ENCODE data around the gene TET3.
A peak's percentile ranks its signal among the peaks of the same experiment; 100 is the strongest.

The TET3 gene

DNA sequence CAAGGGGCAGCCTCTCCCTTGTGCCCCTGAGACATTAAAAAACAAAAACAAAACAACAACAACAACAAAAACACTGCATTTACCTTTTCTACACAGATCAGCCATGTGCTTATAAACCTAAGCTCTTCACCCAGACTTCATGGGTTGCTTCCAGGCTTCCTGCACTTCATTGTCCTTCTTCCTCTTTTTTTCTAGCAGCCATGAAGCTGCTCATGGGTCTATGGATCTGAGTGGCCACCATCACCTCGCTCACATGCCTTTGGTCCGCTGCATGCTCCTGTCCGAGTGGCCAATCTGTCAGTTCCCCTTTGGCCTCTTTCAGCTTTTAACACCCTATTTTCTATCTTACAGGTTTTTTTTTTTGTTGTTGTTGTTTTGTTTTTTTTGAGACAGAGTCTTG lies 9.0 kb upstream of the TET3 start:
- H3K4me2 ChIP-seq (ENCODE audit: low read length): no peak overlapping the region
- H3K4me1 ChIP-seq: peaks cover 13% of the 10 kb centered on the region
- TF ChIP-seq, protein P1, sequence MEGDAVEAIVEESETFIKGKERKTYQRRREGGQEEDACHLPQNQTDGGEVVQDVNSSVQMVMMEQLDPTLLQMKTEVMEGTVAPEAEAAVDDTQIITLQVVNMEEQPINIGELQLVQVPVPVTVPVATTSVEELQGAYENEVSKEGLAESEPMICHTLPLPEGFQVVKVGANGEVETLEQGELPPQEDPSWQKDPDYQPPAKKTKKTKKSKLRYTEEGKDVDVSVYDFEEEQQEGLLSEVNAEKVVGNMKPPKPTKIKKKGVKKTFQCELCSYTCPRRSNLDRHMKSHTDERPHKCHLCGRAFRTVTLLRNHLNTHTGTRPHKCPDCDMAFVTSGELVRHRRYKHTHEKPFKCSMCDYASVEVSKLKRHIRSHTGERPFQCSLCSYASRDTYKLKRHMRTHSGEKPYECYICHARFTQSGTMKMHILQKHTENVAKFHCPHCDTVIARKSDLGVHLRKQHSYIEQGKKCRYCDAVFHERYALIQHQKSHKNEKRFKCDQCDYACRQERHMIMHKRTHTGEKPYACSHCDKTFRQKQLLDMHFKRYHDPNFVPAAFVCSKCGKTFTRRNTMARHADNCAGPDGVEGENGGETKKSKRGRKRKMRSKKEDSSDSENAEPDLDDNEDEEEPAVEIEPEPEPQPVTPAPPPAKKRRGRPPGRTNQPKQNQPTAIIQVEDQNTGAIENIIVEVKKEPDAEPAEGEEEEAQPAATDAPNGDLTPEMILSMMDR (IDR thresholded peaks at IDR 0.05): no peak
- no peaks in the 10 kb centered on the region for H3K36me3 ChIP-seq (ENCODE audit: control insufficient read depth, insufficient read depth, low read length)
- H2AFZ ChIP-seq: no peak overlapping the region
- no peaks in the 10 kb centered on the region for H3K27me3 ChIP-seq (ENCODE audit: control insufficient read depth, insufficient read depth, low read length)
- H3K9me3 ChIP-seq (ENCODE audit: control insufficient read depth, low read length): no peaks in the 10 kb centered on the region
- no peak overlapping the region for H3K4me3 ChIP-seq (ENCODE audit: low read depth, low read length)
- no peaks in the 10 kb centered on the region for H3K79me2 ChIP-seq
- no peak overlapping the region for H3K27ac ChIP-seq
- H3K9ac ChIP-seq: no peak overlapping the region

DNA sequence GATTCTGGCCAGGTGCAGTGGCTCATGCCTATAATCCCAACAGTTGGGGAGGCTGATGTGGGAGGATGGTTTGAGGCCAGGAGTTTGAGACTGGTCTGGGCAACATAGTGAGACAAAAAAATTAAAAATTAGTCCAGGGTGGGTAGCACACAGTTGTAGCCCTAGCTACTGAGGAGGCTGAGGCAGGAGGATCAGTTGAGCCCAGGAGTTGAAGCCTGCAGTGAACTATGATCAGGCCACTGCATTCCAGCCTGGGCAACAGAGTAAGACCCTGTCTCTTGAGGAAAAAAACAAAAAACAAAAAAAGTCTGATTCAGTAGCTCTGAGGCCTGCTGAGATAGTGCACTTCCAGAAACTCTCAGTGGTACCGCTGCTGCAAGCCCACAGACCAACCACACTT lies 7.9 kb upstream of the TET3 start:
- Histone ChIP-seq H3K79me2 (no peaks in the 10 kb centered on the region), H3K4me3 (ENCODE audit: low read depth, low read length) (no peak overlapping the region), H3K36me3 (ENCODE audit: control insufficient read depth, insufficient read depth, low read length) (no peaks in the 10 kb centered on the region), H3K27me3 (ENCODE audit: control insufficient read depth, insufficient read depth, low read length) (no peaks in the 10 kb centered on the region), H3K9me3 (ENCODE audit: control insufficient read depth, low read length) (no peaks in the 10 kb centered on the region), H3K4me2 (ENCODE audit: low read length) (no peak overlapping the region), H3K9ac (no peak overlapping the region), H2AFZ (no peak overlapping the region), H3K27ac (no peak overlapping the region), H3K4me1 (peaks cover 6% of the 10 kb centered on the region)
- TF ChIP-seq, protein P1 (IDR thresholded peaks at IDR 0.05): no peak

DNA sequence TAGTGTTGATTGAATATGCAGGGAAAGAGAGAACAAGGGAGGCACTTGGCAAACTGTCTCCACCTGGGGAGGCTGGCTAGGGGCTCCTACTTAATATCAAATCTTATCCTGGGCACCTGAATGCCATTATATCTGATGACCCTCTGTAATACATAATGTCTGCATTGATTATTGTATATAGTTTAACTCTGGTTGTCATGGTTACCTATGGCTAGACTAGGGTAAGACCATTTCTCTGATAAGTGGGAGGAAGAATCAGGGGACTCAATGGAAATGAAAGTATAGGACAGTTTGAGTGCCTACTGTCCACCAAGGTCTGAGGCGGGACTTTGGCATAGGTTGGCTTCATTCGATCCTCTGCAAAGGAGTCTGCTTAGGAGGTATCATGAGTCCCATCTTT lies 7.2 kb upstream of the TET3 start:
- no peaks in the 10 kb centered on the region for H3K36me3 ChIP-seq (ENCODE audit: control insufficient read depth, insufficient read depth, low read length)
- no peak overlapping the region for H3K9ac ChIP-seq
- no peak overlapping the region for H3K27ac ChIP-seq
- H2AFZ ChIP-seq: no peak overlapping the region
- H3K79me2 ChIP-seq: no peaks in the 10 kb centered on the region
- no peak overlapping the region for H3K4me3 ChIP-seq (ENCODE audit: low read depth, low read length)
- H3K4me2 ChIP-seq (ENCODE audit: low read length): peak overlapping the region; percentile 4
- no peaks in the 10 kb centered on the region for H3K9me3 ChIP-seq (ENCODE audit: control insufficient read depth, low read length)
- TF ChIP-seq, protein P1 (IDR thresholded peaks at IDR 0.05): no peak
- peaks cover 6% of the 10 kb centered on the region for H3K4me1 ChIP-seq
- no peaks in the 10 kb centered on the region for H3K27me3 ChIP-seq (ENCODE audit: control insufficient read depth, insufficient read depth, low read length)

DNA sequence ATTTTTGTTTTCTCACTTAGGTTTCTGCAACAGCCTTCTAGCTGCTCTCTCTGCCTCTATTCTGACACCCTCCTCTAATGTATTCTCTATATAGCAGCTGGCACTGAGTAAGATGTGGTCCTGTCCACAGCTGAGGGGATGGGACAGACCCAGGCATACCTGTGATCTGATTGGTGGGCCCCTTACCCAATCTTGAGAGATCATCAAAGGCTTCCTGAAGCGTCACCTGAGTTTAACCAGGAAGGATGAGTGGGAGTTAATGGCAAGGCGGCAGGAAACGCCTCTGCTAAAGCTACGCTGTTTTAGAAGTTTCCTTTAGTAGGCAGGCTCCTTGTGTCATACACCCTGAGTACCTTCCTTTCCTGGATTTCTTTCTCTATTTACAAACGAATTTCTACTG lies 5.7 kb upstream of the TET3 start:
- no peak overlapping the region for H3K27ac ChIP-seq
- no peak overlapping the region for H3K4me2 ChIP-seq (ENCODE audit: low read length)
- no peak overlapping the region for H3K9ac ChIP-seq
- no peaks in the 10 kb centered on the region for H3K9me3 ChIP-seq (ENCODE audit: control insufficient read depth, low read length)
- H3K4me3 ChIP-seq (ENCODE audit: low read depth, low read length): no peak overlapping the region
- H3K36me3 ChIP-seq (ENCODE audit: control insufficient read depth, insufficient read depth, low read length): no peaks in the 10 kb centered on the region
- no peaks in the 10 kb centered on the region for H3K79me2 ChIP-seq
- peaks cover 9% of the 10 kb centered on the region for H3K4me1 ChIP-seq
- TF ChIP-seq, protein P1 (IDR thresholded peaks at IDR 0.05): no peak
- H2AFZ ChIP-seq: no peak overlapping the region
- H3K27me3 ChIP-seq (ENCODE audit: control insufficient read depth, insufficient read depth, low read length): no peaks in the 10 kb centered on the region

DNA sequence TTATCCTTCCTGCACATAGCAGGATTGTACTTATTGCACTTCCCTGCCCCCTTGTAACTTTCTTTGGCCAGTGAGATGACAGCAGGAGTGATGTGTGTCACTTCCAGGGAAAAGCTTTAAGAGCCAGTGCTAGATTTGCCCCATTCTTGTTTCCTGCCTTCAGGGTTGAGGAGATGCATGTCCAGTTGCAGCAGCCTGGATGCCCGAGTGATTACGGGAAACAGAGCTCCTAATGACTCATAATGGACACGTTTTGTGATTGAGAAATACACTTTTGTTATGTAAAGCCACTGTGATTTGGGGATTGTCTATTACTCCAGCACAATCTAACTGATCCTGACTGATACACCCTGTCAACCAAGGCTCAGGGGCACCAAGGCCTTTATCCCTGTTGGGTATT lies 5.0 kb upstream of the TET3 start:
- Histone ChIP-seq H3K36me3 (ENCODE audit: control insufficient read depth, insufficient read depth, low read length) (no peaks in the 10 kb centered on the region), H3K9me3 (ENCODE audit: control insufficient read depth, low read length) (no peaks in the 10 kb centered on the region), H3K4me3 (ENCODE audit: low read depth, low read length) (no peak overlapping the region), H3K27ac (no peak overlapping the region), H3K4me1 (peaks cover 10% of the 10 kb centered on the region), H2AFZ (no peak overlapping the region), H3K27me3 (ENCODE audit: control insufficient read depth, insufficient read depth, low read length) (no peaks in the 10 kb centered on the region), H3K4me2 (ENCODE audit: low read length) (no peak overlapping the region), H3K9ac (no peak overlapping the region), H3K79me2 (no peaks in the 10 kb centered on the region)
- TF ChIP-seq, protein P1 (IDR thresholded peaks at IDR 0.05): no peak

Measured in parathyroid adenoma (tissue), 2 donors.